Activated T-helper 1 cell treated with anti-CD3 and anti-CD28 coated beads, Interleukin-2, amount 50 U/mL, for 16 hours (primary cell): ENCODE measurements around the gene KCTD3.

Source experiments
- DNase-seq, 2 donors: peaks; one replicate each; pipeline ENCODE4 v3.0.0-alpha.2; 2020; ENCODE audit warnings: low read depth in 1 of 2, low spot score in 1 of 2

KCTD3 gene

GRCh38 chr1:215556996-215557395, 10.1 kb upstream of the KCTD3 start:
- no peak for DNase-seq

DNA sequence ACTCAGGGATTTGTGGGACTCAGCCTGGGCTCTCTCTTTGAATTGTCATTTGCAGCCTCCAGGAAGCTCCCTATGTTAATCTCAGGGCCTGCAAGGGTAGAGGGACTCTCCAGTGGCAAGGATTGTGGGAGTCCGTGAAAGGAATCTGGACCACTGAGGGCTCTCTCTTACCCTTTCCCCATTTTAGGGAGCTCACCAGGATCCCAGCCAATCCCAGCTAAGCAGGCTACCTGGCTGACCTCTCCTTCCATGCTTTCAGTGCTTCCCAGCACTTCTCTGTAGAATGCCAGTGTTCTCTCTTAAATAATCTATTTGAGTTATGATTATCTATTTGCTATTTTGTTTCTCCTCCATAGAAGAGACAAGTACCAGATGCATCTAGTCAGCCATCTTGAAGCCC, 9.6 kb upstream of the KCTD3 start:
- no peak for DNase-seq

DNA sequence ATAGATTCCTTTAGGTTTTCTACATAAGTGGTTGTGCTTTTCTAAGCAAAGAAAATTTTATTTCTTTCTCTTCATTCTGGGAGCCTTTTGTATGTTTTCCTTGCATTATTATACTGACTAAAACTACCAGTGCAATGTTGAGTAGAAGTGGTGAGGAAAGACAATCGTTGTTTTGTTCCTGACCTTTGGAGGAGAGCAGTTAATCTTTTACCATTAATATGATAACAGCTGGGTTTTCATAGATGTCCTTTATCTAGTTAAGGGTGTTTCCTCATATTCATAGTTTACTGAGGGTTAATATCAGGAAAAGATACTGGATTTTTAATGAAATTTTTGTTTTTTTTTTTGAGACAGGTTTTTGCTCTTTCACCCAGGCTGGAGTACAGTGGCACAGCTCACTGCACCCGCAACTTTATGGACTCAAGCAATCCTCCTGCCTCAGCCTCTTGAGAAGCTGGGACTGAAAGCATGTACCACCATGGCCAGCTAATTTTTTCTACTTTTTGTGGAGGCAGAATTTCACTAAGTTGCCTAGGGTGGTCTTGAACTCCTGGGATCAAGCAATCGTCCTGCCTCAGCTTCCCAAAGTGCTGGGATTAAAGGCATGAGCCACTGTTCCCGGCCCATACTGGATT, 9.0 kb upstream of the KCTD3 start:
- DNase-seq = no peak

DNA sequence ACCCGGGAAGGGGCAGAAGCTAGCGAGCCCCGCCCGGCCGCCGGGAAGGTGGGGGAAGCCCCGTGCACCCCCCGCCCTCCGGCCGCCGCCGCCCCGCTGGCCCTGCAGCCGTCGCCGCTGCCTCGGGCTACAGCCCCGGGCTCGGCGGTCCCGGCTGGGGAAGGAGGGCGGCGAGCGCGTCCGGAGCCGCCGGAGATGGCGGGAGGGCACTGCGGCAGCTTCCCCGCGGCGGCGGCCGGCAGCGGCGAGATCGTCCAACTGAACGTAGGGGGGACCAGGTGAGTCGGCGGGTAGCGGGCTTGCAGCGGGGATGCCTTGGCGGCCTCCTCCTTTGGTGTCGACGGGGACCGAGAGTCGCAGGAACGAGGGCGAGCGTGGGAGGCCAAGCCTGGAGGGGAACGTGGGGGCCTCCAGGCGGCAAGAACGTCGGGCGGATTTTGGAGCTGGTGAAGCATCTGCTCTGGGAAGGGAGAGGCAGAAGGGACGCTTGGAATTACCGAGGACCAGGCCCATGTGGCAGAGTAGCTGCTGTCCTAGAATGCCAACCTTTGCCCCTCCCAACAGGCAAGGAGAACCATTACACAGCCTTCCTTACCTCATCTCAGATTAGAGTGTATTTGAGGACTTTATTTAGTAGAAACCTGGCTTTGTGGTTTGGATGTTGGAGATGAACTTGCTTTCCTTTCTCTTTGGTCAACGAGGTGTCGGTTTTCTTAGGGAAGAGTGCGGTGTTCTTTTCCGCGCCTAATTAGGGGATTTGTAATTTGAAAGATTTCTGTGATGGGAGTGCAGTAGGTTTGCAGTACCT, 591 bp downstream of the KCTD3 start:
- DNase-seq = no peak

DNA sequence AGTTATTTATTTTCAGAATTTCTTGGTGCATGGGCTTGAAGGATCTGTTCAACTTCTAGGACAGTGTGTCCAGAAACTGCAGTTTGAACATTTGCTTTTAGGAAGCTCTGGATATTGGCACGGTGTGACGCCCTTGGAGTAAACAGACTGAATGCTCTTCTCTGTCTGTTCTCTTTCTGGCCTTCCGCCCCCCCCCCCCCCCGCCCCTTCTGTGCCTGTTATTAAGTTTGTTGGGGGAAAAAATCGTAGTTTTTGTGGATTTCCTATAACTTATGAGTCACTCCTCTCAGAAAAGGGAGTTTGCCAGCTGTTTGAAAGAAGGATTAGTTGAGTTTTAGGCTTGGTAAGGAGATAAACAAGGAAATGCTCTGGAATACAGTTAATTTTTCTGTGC, 1.2 kb downstream of the KCTD3 start:
- no peak for DNase-seq

- no peak for DNase-seq
Measured at GRCh38 chr1:215569986-215570824, 3.1 kb downstream of the KCTD3 start.

- no peak for DNase-seq
Measured at GRCh38 chr1:215581896-215582295, 14.8 kb downstream of the KCTD3 start.

- DNase-seq = no peak
Measured at GRCh38 chr1:215583185-215583749, 16.2 kb downstream of the KCTD3 start.

- DNase-seq = no peak
Measured at GRCh38 chr1:215584389-215584788, 17.3 kb downstream of the KCTD3 start.

DNA sequence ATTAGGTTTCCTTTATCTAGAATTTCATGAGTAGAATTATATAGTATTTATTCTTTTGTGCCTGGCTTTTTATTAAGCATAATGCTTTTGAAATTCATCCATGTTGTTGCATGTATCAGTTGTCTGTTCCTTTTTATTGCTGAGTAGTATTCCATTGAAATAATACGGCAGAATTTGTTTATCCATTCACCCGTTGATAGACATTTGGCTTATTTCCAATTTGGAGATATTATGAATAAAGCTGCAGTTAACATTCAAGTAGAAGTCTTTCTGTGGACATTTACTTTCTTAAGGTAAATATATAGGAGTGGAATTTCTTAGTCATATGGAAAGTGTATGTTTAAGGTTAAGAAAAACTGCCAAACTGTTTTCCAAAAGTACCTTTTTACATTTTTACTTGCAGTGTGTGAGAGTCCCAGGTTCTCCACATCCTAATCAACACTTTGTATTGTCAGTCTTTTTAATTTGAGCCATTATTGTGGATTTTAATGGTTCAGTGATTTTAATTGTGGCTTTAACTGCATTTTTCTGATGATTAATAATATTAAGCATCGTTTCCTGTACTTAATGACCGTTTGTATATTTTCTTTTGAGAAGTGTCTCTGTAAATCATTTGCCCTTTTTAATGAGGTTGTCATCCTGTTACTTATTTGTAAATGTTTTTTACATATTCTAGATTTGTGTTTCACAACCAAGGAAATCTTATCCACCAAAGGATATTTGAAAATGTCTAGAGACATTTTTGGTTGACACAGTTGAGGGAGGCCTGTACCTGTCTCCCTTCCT, 22.7 kb downstream of the KCTD3 start:
- DNase-seq = no peak

GRCh38 chr1:215590779-215591491, 23.8 kb downstream of the KCTD3 start:
- DNase-seq = no peak

- DNase-seq = no peak
Measured at GRCh38 chr1:215594640-215595039, 27.5 kb downstream of the KCTD3 start.

GRCh38 chr1:215595231-215595630, 28.1 kb downstream of the KCTD3 start:
- no peak for DNase-seq

- DNase-seq = no peak
Measured at GRCh38 chr1:215597961-215598360, 30.9 kb downstream of the KCTD3 start.

DNA sequence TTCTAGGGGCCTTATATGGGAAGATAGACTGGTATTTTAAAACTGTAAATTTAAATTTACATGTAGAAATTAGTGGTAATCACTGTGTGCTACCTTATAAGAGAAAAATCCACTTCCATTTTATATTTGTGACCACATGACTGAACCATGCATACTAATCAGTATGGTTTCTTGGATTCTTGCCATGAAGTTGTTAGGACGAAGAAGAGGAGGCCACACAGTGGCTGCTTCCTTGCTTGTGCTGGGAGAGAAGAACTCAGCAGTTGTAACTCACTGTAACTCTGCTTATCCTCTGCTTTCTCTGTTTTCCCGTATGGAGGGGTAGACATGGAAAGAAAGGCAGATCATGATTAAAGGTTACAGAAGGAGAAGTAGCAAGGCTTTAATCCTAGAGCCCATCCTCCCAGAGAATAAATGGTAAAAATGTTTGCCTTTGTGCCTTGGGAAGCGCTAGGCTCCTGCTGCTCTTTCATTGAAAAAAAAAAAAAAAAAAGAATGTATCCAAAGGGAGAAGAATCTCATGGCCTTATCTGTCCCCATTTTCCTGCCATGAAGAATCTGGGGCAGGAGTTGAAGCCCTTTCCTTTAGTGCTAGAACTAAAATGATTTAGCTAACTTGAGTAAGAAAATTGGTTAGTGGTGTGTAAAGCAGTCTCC, 32.4 kb downstream of the KCTD3 start:
- no peak for DNase-seq

GRCh38 chr1:215600258-215600792, 33.2 kb downstream of the KCTD3 start:
- DNase-seq = no peak

- DNase-seq = no peak
Measured at GRCh38 chr1:215600867-215601266, 33.8 kb downstream of the KCTD3 start.

GRCh38 chr1:215601276-215601675, 34.2 kb downstream of the KCTD3 start:
- no peak for DNase-seq

- no peak for DNase-seq
Measured at GRCh38 chr1:215603319-215603718, 36.2 kb downstream of the KCTD3 start.
